HG02970 (cell line): ENCODE data around the gene INSYN2B.
A peak's percentile ranks its signal among the peaks of the same experiment; 100 is the strongest.
"Not testable (repeated sequence)": the region's sequence is repeated elsewhere in the genome, so short reads cannot be mapped to it uniquely, and the experiment has no call there.

Experiments
- ATAC-seq: cut with Tn5 transposase; IDR thresholded peaks from one replicate; pipeline ENCODE4 v1.9.1; 2021; ENCODE audit warnings: mild to moderate bottlenecking, moderate library complexity, moderate number of reproducible peaks; ENCODE audit not compliant: unreplicated experiment, low FRiP score

The INSYN2B gene

DNA sequence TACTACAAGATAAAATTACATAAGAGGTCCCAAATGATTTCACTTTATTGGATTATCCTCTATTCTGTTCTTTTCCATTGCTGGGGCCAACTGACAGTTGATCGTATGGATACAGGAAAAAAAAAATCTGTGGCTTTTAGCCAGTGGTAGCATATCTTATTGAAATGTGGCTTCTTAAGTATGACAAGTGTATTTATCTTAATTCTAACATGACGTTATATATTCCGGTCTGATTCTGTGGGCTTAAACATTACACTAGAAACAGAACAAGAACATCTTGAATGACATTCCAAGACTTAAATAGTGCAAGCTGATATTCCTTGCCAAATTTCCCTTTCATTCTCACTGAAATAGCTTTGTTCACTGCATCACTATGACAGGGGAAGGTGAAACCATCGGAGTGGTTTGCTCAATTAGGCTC lies 117.9 kb downstream of the INSYN2B start:
- ATAC-seq: no peak

- ATAC-seq: no peak
These were observed 118.4 kb downstream of the INSYN2B start for GRCh38 chr5:169861934-169862333.

- no peak for ATAC-seq
These were observed 118.9 kb downstream of the INSYN2B start for GRCh38 chr5:169861433-169861832.

- no peak for ATAC-seq
These were observed 119.7 kb downstream of the INSYN2B start for GRCh38 chr5:169860585-169860984.

DNA sequence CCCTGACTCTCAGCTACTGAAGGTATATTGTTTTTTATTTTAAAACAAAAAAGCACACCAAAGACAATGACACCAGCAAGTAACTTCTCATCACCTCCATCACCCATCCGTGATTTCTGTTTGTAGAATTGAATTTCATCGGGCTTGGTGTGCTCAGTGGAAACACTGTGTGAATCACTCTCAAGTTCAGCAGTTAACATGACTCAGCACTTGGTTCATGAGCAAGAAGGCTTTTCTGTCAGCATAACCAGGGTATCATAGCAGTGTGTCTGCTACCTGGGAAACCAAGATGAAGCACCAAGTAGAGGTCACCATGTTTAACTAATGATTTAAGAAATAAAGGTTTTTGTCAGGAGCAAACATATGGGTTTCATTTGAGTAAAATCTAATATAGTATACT lies 123.7 kb downstream of the INSYN2B start:
- no peak for ATAC-seq

DNA sequence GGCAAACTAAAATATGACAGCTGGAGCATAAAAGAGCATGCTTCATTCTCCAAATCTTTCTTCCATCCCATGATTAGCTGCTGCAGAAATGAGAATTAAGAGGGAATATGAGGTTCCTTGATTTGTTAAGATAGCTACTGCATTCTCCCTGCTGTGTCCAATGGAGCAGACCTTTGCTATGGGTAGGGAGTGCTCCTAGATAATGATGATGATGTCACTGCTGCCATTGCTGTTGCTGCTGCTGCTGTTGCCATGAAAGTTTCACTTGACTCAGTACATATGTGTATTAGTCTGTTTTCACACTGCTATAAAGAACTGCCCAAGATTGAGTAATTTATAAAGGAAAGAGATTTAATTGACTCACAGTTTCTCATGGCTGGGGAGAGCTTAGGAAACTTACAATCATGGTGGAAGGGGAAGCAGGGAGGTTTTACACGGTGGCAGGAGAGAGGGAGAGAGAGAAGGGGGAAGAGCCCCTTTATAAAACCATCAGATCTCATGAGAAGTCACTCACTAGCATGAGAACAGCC lies 128.9 kb downstream of the INSYN2B start:
- ATAC-seq: no peak

DNA sequence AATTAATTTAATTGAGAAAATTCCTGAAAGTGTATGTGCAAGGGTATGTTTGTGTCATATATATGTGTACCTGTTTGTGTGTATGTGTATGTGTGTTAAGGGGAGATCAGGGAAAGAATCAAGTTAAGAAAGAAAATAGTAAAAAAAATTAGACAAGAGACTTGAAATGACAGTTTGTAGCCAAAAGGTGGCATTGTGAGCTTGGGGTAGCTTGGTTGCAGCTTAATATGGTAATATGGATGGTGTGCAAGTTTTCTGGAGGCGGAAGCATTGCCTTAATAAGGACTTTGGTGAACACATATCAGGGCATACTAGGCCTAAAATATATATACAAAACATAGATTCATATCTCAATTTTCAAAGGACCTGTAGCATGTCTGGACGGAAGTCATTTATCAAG lies 129.9 kb downstream of the INSYN2B start:
- ATAC-seq: no peak

DNA sequence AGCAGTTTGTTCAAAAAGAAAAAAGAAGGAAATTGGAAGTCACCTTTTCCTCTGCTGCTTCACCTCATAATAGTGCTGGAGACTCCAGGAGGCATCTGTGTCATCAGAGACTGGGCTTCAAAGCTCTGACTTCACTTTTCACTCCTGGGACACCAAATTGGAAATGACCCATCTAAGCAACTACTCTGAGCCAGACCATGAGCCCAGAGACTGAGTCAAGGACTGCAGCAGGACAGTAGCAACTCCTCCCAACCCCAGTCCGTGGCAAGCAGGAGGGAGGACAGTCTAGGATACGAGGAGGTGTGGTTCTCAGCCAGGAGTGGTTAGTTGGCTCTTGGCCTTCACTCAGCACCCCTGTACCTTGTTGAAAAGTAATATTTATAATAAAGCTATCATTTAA lies 131.5 kb downstream of the INSYN2B start:
- ATAC-seq: no peak

DNA sequence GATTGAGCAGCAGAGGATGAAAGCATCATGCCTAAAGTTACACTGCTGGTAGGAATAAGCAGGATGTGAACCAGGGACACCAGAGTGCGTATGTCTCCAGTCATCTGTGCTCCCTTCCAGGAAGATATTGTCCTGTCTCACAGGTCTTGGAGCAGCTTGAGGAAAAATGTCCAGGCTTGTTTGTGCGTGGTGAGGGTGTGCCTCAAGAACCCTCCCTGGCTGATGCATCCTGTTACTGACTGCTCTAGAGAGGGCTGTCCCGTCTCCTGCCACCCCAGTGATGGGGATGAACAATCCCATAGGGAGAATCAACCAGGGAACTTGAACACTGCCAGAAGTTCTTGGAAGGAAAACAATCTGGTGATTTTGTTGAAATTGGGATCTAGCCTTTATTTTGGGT lies 132.0 kb downstream of the INSYN2B start:
- no peak for ATAC-seq

DNA sequence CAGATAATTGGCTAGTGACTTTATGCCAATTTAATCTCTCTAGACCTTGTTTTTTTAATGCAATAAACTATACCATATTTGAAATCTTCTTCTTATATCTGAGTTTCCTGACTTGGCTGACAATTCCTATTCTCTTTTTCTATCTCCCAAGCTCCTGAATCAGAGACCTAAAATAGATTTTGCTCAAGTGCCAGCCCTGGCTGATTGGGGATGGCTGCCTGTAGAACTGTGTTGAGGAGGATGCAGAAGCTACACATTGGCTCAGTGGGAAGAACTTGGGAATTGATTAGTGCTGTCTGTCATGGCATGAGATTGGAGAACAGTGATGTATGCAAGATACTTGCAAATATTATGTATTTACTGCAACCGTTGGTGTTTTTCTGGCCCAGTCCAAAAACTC lies 132.8 kb downstream of the INSYN2B start:
- no peak for ATAC-seq

DNA sequence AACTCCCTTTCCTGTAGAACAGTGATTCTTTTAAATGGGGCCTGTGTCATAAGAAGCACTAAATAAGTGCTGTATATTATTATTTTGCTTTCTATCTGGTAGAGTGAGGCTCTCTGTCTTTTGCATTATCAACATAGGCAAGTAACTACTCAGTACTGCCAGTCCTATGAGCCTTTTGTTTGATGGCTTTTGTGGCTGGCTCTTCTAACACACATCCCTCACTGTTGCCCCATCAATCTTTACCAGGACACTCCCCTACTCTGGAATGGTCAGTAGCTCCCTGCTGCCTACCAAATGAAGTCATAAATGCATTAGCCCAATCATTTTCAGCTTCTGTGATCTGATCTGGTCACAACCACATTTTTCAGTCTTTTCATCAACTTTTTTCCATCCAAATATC lies 137.6 kb downstream of the INSYN2B start:
- no peak for ATAC-seq

DNA sequence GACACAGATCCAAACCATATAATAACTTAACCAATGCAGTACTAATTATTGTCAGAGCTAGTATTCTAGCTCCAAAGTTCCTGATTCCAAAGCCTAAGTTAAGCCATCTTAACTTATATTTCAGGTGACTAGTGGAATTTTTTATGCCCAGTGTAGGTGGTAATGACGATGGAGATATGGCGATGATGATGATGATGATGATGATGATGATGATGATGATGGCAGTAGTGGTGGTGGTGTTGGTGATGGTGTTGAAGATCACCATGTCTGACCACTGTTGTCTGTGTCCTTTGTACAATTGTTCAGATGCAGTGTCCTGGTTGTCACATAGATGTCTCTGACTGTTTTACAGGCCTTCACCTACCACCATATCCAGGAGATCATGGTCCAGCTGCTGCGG lies 139.9 kb downstream of the INSYN2B start:
- ATAC-seq: no peak

- ATAC-seq: peak; percentile 56
These were observed 141.6 kb downstream of the INSYN2B start for GRCh38 chr5:169838688-169839087.

DNA sequence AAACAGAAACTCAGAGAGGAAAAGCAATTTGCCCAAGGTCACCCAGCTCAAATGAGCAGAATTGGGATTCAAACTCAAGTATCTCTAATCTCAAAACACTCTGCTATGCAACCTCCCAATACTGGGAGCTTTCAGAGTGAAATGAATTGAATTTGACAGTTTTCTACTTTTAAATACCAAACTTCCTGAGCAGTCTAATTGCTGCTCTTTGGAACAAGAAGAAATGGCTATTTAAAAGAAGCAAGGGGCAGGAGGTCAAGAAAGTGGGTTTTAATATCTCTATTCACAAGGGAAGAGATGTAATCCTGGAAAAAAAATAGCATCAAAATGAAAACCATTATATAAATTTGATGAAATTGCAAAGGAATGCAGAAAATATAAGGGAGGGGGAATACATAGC lies 142.6 kb downstream of the INSYN2B start:
- no peak for ATAC-seq

GRCh38 chr5:169836835-169837536 lies 143.3 kb downstream of the INSYN2B start:
- no peak for ATAC-seq

- ATAC-seq: not testable (repeated sequence)
These were observed 145.8 kb downstream of the INSYN2B start for GRCh38 chr5:169834540-169834939.

DNA sequence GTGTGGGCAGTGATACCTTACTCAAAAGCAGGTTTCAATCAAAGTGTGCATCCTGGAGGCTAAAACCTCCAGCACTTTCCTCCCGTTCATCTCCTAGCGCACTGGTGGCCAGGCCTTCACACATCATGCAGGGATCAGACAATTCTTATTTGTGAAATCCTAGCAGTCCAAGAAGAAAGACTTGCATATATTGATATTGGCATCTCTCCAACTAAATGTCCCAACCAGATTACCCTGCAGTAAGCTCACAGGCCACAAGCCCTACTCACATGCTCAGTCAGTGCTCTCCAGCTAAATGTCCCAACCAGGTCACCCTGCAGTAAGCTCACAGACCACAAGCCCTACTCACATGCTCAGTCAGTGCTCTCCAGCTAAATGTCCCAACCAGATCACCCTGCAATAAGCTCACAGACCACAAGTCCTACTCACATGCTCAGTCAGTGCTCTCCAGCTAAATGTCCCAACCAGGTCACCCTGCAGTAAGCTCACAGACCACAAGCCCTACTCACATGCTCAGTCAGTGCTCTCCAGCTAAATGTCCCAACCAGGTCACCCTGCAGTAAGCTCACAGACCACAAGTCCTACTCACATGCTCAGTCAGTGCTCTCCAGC lies 146.5 kb downstream of the INSYN2B start:
- ATAC-seq: not testable (repeated sequence)

- no peak for ATAC-seq
These were observed 147.4 kb downstream of the INSYN2B start for GRCh38 chr5:169832845-169833244.

- ATAC-seq: no peak
These were observed 148.0 kb downstream of the INSYN2B start for GRCh38 chr5:169832304-169832703.

DNA sequence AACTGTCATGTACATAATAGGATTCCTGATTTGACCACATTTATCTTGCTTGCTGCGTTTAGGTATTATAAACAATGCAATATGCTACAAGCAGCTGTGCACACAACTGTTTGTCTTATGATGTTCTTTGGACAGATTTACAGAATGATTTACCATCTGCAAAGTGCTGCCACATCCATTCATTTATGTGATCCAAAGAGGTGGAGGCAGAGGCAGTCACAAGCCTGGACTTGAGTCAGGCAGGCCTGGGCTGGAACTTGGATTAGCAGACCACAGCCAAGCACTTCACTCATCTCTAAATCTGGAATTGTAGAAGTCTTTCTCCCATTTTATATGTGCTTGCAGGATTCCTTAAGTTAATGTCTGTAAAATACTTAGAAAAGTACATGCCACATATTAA lies 149.0 kb downstream of the INSYN2B start:
- no peak for ATAC-seq

DNA sequence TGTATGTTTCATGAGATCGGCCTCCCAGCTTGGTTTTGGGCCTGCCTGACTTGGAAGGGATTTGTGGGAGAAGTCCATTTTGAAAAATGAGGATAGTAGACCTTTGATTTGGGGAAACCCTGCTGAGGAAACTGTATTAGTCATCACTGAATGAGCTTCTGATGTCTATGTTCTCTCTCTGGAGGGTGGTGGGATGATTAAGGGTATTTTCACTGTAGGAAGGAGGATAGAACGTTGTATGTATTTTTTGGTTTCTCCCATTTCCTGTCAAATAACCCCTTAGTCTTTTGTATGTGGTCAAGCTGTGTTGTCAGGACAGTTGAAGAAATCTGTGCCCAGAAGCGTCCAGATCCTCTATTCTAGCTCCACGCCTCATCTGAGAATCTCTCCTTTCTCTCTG lies 151.9 kb downstream of the INSYN2B start:
- no peak for ATAC-seq

DNA sequence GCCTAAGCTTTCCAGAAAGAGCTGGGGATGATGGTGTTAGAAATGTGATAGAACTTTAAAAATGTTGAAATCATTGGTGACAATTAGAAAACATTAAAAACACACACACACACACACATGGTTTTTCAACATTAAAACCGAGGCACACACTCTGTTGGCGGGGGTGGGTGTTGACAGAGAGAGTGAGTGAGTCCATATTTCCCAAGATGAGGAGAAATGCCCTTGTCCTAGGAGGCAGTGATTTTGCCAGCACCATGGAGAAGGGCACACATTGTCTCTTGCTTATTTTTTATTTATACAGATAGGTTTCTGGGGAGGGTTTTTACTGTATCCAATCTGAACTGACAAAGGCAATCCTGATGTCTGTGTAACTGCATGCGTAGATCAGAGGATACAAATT lies 152.5 kb downstream of the INSYN2B start:
- ATAC-seq: no peak
